ENCODE data around the gene ARHGEF11. TPM values are rescaled to one million over a fixed set of nuclear protein-coding genes. Genes with fewer than 3 reads are reported as not detected.
A peak's percentile ranks its signal among the peaks of the same experiment; 100 is the strongest.

Gene ARHGEF11
- total and polyA plus RNA-seq, 2 of the 4 experiments (the other 2 are of a cell fraction) = 16.8 to 17.2 TPM

GRCh38 chr1:156923670-156924477 is 121.7 kb downstream of the ARHGEF11 start (continued):
- TF ChIP-seq BHLHE40 (IDR thresholded peaks at IDR 0.05; ENCODE audit: low read depth, low read length) = no peak
- no peak for TF ChIP-seq FOS (IDR thresholded peaks at IDR 0.05; ENCODE audit: low read depth, low read length)

GRCh38 chr1:156922986-156923669 is 122.4 kb downstream of the ARHGEF11 start:
- DNase-seq (no peak), ATAC-seq (ENCODE audit: low read depth) (no peak)
- Histone ChIP-seq H2BK15ac (ENCODE audit: low read depth, low read length) (no peak overlapping the region), H3K9me3 (ENCODE audit: control insufficient read depth, insufficient read depth, low read length) (no peaks in the 10 kb centered on the region), H2AFZ (replicated peaks; ENCODE audit: low read length, poor library complexity) (peak overlapping the region; percentile 28), H3K4me3 (ENCODE audit: insufficient read depth, low read depth, low read length) (no peak overlapping the region), H3K36me3 (ENCODE audit: control insufficient read depth, insufficient read depth, low read length) (no peaks in the 10 kb centered on the region), H3K23ac (ENCODE audit: low read depth, low read length) (0 out of 2 replicates have a peak overlapping the region, but pooled peaks have one; percentile 11), H2BK5ac (ENCODE audit: low read depth, low read length, poor library complexity, severe bottlenecking) (no peak overlapping the region), H3K79me1 (ENCODE audit: low read depth in 1 of 2, low read length in 2 of 2) (no peaks in the 10 kb centered on the region), H3K18ac (ENCODE audit: low read depth, low read length) (no peak overlapping the region), H3K9me1 (ENCODE audit: insufficient read depth, low read length) (no peaks in the 10 kb centered on the region; the same call in 1 of the 2 replicates), H2AK9ac (replicated peaks; ENCODE audit: low read depth, low read length, poor library complexity) (no peak overlapping the region), H4K8ac (ENCODE audit: low read depth in 2 of 2, low read length in 2 of 2) (no peak overlapping the region), H3K14ac (replicated peaks; ENCODE audit: low read depth, low read length) (no peak overlapping the region), H3K27me3 (ENCODE audit: control insufficient read depth, insufficient read depth, low read length) (peaks cover 51% of the 10 kb centered on the region), H4K91ac (ENCODE audit: insufficient read depth, low read depth, low read length) (no peak overlapping the region), H3K4me2 (ENCODE audit: low read depth, low read length) (no peak overlapping the region; the same call in 1 of the 2 replicates), H4K5ac (ENCODE audit: low read depth, low read length) (no peak overlapping the region), H2BK120ac (ENCODE audit: low read depth, low read length) (no peak overlapping the region), H2BK20ac (ENCODE audit: low read depth, low read length) (no peak overlapping the region), H3K56ac (ENCODE audit: extremely low read depth, insufficient read depth, low read length) (no peak overlapping the region), H3K27ac (ENCODE audit: insufficient read depth, low read length) (no peak overlapping the region), H4K20me1 (ENCODE audit: insufficient read depth, low read length) (no peaks in the 10 kb centered on the region; the same call in 1 of the 2 replicates), H3K4me1 (ENCODE audit: control insufficient read depth, insufficient read depth, low read length) (peaks cover 2% of the 10 kb centered on the region), H3K4ac (ENCODE audit: low read depth, low read length) (no peak overlapping the region), H3K9ac (ENCODE audit: low read depth, low read length) (no peak overlapping the region), H2AK5ac (ENCODE audit: low read depth, low read length) (no peak overlapping the region)
- dilution Hi-C loops (cut with HindIII; ENCODE audit: low sequenced_read_pairs, unreplicated experiment) = no loop called here
- TF ChIP-seq ELK1 (IDR thresholded peaks at IDR 0.05; ENCODE audit: borderline replicate concordance, low read depth, low read length) = no peak
- no peak for TF ChIP-seq CHD1 (IDR thresholded peaks at IDR 0.05; ENCODE audit: low read depth, low read length)
- TF ChIP-seq CEBPB (IDR thresholded peaks at IDR 0.05; ENCODE audit: low read depth, low read length) = no peak
- TF ChIP-seq MAZ (IDR thresholded peaks at IDR 0.05; ENCODE audit: borderline replicate concordance, low read depth, low read length) = no peak
- TF ChIP-seq NFE2L2 (IDR thresholded peaks at IDR 0.05; ENCODE audit: low read depth, low read length) = no peak
- TF ChIP-seq CTCF (conservative IDR thresholded peaks at IDR 0.05; ENCODE audit: low read depth, low read length) = no peak
- TF ChIP-seq BHLHE40 (IDR thresholded peaks at IDR 0.05; ENCODE audit: low read depth, low read length) = no peak
- no peak for TF ChIP-seq RAD21 (IDR thresholded peaks at IDR 0.05; ENCODE audit: low read length)
- POLR2A ChIA-PET (ENCODE audit: unreplicated experiment) = no interaction called here
- intact Hi-C loops (cut with micrococcal nuclease) = loop anchor here (5.0 to 10.0 kb wide), 2 partner anchors 126 to 198 kb away; partner anchors contain the start of genes ISG20L2 and METTL25B
- CTCF ChIA-PET = interaction anchor here (1.1 kb wide), 1 partner anchor 32 kb away, joined by 3 read pairs; no protein-coding TSS in a partner anchor
- in situ Hi-C loops (cut with MboI; ENCODE audit: low sequenced_read_pairs) = no loop called here
- no TSS peak for BruUV-seq (replicated peaks)
- WGBS, 2 experiments (ENCODE audit: extremely low coverage in 2 of 2, insufficient read length in 1 of 2) = 7% methylated on average over 5 of the region's 11 CpGs; no CpG with 5 or more reads in 1 of the 2 experiments

All from IMR-90 (cell line).